ENCODE results near the gene UBE2R2.

- TF ChIP-seq RAD21 (conservative IDR thresholded peaks at IDR 0.05) (no peak), CTCF (IDR thresholded peaks at IDR 0.05; ENCODE audit: poor library complexity, severe bottlenecking) (no peak), EP300 (conservative IDR thresholded peaks at IDR 0.05; ENCODE audit: poor library complexity, severe bottlenecking) (no peak), EZH2 (IDR thresholded peaks at IDR 0.05; ENCODE audit: borderline replicate concordance, insufficient read depth, low read length, poor library complexity, severe bottlenecking) (no peak), SMC3 (conservative IDR thresholded peaks at IDR 0.05; ENCODE audit: poor library complexity) (no peak)
These were observed 88.2 kb downstream of the UBE2R2 start for GRCh38 chr9:33905137-33905536.

Data from neural cell (in vitro differentiated cells).